Measurements from ENCODE around the gene HS6ST1.

Gene HS6ST1, protein sequence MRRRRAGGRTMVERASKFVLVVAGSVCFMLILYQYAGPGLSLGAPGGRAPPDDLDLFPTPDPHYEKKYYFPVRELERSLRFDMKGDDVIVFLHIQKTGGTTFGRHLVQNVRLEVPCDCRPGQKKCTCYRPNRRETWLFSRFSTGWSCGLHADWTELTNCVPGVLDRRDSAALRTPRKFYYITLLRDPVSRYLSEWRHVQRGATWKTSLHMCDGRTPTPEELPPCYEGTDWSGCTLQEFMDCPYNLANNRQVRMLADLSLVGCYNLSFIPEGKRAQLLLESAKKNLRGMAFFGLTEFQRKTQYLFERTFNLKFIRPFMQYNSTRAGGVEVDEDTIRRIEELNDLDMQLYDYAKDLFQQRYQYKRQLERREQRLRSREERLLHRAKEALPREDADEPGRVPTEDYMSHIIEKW

DNA sequence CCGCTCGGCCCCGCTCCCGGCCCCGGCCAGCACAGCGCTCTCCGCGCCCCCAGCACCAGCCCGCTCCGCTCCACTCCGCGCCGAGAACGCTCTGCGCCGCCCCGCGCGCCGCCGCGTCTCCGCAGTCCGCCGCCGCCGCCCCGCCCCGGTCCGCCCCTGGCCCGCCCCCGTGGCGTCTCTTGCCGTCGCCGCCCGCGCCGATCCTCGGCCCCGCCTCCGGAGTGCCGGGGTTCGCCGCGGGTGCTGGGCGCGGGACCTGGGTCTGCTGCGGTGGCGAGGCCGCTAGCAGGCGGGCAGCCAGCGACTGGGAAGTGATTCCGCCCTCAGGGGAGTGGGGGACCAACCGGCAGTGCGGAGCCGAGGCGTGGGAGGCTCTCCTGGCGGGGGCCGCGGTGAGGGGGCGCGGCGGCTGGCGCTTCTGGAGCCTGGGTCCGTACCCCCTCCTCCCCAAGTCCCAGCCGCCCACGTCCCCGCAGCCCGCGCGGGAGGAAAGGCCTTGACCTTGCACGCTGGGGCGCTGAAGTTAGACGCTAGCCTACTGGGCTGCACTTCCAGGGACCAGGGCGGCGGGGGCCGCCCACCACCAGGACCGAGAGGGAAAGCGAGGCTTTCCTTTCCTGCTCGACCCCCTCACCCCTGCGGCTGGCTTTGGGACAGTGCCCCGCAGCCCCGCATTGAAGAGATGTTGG is at the start of gene HS6ST1:
Gene HS6ST1, minus strand, starts transcription at position 93 of the 689 bp plus-strand sequence. CDS start 305 bp downstream, outside the sequence.
- peak; percentile 20 for DNase-seq

DNA sequence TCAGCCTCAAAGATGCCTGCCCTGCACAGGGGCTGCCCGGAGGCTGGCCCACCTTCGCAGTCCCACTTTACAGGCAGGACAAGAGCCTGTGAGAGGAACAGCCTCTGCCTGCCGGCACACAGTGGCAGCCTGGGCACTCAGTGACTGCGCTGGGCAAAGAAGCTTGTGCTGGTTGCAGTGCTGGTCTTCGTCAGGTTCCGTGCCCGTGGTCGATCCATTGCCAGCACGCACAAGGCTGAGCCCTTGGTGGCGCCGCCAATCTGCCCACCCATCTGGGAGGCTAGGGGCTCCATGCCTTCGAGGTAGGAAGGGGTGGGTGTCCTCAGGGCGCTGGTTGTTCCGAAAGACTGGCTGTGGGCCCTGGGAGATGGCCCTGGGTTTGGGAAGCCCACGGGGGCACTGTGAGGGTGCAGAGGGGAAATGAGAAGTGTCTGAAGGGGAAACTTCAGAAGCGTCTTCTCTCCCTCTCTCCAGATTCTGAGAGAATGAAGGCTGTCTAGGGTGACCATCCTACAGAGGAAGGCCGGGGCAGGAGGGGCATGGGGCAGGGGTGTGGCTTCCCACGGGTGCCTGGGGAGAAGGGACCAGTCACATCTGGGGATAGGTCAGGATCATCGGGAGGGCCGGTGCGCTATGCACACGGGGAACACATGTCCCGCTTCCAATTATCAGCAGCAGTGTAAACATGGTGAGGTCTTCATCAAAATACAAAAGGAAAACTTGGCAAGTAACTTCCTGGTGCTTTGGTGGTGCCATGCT is 49.1 kb upstream of the HS6ST1 start:
- DNase-seq, result no peak

DNA sequence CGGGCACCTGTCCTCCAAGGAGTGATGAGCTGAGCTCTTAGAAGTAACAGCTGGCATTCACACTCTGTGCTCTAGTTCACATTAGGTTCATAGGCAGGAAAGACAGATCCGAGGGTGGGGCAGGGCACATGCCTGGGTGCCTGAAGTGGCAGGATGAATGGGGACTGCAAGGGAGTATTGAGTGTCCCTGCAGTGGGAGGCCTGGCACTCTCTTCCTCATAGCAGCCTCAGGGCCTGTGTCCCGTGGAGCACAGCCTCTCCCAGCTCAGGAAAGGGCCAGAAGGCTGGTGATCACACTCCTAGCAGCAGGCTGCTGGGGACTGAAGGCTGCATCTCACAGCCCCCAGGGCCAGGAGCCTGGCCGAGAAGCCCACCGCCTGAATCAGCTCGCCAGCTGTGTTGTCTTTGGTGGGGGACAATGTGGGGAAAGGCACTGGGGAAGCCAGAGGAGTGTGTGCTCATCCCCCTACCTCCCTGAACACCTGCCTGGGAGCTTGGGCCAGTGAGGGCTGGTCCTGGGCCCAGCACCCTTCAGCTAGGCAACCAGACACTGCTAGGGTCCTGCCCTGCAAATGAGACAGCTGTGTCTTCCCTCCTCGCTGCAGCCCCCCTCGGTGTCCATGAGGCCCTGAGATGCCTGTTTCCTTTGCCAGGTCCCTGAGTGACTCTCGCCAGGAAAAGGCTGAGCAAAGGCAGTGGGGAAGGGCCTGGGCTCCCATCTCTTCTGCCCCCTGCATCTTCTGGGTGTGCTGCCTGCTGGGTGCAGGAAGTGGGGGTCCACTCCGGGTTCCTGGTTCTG is 48.2 kb upstream of the HS6ST1 start:
- peak; percentile 76 for DNase-seq

DNA sequence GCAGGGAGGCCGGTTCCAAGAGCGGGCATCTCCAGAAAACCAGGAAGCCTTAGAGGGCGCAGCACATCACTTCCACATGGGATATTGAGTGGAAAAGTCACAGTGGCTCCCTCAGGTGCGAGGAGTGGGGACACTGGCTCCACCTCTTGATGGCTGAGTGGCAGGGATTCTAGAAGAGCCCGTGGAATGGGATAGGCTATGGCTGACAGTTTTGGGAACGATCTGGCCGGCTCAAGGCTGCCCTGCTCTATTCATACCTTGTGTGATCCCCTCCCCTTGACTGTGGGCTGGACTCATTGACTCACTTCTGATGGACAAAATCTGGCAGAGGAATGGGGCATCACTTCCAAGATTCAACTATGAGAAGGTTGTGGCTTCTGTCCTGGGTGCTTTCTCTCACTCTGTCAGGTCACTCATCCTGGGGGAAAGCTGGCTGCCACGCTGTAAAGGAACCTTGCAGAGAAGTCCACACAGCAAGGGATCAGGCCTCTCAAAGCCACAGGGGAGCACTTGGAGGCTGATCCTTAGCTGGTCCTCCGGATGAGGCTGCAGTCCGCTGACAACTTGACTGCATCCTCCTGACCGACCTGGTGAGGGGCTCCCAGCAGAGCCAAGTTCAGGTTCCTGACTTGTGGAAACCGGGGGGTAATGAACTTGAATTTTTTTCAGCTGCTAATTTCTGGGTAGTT is 46.7 kb upstream of the HS6ST1 start:
- DNase-seq, result no peak

DNA sequence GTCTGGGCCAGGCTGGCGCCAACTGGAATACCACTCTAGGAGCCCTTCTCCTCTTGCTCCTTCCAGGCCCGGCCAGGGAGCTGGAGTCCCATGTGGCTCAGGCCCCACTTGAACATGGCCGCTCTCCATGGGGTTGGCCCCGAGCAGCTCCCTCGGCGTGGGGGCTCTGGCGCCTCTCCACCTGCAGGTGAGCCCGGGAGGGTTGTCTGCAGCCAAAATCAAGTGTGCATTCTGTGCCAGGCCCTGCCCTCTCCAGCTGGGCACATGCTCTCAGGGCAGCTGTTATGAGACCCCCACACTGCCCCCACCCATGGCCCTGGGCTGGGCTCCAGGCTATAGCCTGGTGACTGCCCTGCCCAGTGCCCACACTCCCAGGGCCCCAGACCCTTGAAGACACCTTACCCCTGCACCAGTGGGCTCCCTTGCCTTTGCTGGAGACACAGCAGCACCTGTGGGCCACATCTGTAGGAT is 45.8 kb upstream of the HS6ST1 start:
- DNase-seq, result no peak

DNA sequence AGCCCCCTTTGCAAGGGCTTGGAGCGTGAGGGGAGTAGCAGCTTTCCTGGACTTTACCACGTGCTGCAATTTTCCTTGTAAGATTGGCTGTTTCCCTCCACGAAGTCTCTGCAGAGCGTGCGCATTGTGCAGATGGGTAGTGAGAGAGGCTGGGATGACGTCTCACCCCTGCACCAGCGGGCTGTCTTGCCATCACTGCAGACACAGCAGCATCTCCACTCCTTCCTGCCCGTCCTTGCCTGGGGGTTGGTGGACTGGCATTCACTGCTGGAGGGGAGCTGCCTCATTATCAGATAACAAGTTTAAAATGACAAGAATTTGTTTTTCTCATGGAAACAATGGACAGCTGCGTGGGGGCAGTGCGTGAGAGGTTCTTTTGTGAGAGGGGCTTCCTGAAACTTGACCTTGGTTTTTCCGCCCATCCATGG is 45.3 kb upstream of the HS6ST1 start:
- DNase-seq, result no peak

DNA sequence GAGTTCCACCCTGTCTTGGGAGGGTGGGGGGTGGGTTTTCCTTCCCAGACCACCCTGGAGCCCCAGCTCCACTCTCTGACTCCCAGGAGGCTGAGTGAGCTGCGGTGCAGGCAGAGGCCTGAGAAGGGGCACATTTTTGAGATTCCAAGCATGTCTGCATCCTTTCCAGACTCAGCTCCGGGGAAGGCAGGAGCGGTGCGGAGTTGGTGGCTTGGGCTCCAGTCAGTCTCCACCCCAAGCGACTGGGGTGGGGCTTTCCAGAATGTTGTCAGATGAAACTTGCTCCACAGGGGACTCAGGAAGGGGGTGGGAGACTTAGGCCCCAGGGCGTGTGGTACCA is 44.2 kb upstream of the HS6ST1 start:
- no peak for DNase-seq

DNA sequence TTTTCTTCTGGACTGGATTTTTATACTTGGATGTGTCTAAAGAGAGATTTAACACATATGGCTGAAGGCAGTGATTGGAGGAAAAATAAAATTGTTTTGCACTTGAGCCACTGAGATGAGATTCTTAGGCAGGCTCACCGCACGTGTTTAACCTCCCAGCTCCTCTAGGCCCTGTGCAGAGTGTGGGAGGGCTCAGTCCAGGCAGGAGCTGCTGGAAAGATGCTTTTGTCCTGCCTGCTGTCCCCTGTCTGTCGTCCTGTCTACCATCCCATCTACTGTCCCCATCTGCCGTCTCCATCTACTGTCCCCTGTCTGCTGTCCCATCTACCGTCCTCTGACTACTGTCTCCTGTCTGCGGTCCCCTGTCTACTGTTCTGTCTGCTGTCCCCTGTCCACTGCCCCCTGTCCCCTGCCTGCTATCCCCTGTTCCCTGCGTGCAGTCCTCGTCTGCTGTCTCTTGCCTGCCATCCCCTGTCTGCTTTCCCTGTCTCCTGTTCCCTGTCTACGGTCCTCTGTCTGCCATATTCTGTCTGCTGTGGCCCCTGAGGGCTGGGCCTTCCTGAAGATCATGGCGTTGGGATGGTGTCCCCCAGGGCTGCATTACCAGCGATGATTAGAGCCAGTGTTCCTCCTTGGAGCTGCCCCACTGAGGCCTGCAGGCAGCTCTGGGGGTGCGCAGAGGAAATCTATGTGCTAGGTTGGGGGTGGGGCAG is 43.7 kb upstream of the HS6ST1 start:
- no peak for DNase-seq

DNA sequence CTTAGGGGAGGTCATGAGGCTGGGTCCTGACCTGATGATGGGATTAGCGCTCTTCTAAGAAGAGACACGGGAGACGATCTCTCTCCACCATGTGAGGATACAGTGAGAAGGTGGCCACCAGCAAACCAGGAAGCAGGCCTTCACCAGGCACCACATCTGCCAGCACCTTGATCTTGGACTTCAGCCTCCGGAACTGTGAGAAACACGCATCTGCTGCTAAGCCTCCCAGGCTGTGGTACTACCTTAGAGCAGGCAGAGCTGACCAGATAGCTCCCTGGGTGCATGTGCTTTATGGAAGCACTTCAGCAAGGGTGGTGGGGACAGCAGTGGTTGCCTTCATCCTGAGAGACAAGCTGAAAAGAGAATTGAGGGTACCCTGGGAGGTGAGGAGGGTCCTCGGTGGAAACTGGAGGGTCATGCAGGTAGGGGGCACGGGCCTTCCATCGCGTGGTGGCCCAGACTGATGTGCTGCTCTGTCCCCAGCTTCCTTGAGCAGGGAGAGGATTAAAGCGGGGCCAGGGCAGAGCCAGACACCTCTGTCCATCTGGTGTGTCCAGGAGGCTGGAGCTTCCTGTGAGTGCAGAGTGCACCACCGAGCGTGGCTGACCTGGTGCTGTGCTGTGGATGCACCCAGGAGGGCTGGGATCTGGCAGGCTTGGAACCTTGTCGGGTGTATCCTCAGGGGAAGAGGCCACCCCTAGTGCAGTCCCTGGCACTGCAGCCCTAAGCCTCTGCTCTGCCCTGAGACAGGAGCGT is 42.9 kb upstream of the HS6ST1 start:
- no peak for DNase-seq

DNA sequence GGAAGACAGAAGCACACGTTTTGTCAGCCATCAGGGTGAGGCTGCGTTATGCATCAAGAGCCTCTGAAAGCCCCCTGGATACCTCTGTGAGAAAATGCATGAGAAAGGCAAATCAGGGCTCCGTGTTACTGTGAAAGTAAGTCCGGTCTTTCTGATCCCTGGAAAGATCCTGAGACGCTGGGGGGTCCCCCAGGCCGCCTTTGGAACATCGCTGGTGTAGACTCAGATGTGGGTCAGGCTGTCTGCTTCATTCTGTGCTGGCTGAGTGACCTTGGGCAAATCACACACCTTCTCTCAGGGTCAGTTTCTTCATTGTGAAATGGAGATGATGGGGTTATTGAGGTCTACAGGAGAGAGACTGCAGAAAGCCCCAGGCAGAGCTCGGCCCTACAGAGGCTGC is 42.0 kb upstream of the HS6ST1 start:
- DNase-seq, result no peak

DNA sequence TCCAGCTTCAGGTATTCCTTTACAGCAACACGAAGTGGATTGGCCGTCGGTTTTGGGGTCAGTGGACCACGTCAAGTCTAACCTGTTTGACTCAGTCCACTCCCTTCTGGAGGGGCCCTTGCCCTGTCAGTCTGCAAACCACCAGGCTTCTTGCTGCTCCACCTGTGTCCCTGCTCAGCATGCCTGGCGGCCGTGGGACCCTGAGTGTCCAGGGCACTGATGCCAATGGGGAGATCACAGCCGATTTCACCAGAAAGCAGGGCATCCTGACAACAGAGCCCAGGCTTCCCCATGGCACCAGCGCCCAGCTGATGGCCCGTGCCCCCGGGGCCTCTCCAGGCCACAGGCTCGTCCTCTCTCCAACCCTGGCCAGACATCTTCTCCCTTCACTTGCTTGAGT is 41.2 kb upstream of the HS6ST1 start:
- DNase-seq, result no peak

DNA sequence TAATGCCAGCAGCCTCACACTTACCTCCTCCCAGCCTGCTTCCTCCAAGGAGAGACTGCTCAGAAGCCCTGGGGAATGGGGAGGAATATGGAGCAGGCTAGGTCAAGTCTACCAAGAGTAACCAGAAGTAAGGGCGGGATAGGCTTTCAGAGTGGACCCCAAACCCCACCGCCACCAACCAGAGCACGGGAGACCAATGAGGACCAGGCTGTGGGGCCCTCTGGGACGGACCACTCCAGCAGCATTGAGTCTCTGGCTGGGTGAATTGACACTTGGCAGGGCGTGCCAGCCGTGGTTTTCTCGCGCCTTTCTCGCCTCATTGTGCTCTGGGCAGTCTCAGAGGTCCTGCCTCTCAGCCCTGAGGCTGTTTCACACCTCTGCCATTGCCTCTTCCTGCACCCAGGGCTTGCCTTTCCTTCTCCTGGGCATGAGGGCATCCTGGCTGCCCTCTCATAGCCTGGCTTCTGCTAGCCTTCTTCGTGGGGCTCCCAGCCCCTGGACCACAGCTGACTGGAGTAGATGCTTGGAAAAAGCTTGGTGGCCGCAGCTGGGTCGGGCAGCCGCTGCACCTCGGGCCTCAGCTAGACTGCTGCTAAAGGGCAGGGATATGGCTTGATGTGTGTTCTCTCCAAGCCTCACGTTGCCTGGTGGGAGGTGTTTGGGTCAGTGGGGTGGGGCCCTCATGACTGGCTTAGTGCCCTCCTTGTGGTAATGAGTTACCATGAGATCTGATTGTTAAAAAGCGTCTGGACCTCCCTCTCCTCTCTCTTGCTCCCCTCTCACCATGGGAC is 40.5 kb upstream of the HS6ST1 start:
- no peak for DNase-seq

DNA sequence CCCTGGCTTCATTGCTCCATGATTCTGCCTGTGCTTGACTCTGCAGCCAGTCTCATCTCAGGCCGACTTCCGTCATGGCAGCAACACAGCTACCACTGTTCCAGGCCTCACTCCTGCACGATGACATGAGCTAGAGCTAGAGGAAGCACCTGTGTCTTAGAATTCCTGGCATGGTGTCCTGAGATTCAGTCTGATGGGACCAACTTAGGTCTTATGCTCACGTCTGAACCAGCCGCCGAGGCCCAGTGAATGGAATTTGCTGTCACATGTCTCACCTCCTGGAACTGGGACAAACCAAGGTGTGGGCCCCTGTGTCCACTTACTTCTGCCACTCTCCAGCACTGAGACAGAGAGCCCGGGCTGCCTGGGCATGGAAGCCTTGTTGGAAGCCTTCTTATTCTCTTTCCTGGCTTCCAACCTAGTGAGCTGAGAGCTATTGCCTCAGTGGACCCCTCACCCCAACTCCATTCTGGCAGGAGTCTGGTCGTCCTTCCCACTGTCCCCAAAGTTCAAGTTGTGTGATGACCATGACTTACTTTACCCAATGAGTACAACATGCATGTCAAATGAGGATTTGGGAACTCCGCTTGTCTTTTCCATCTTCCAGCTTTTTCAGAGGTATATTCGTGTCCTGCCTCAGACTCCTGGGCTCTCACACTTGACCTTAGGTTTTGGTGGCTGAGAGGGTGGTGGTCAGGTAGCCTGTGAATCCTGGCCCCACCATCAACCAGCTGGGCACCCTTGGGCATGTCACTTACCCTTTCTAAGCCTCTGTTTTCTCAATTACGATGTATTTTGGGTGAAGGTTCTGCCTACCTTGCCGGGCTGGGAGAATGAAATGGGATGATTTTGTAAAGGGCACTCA is 39.1 kb upstream of the HS6ST1 start:
- DNase-seq, result no peak

DNA sequence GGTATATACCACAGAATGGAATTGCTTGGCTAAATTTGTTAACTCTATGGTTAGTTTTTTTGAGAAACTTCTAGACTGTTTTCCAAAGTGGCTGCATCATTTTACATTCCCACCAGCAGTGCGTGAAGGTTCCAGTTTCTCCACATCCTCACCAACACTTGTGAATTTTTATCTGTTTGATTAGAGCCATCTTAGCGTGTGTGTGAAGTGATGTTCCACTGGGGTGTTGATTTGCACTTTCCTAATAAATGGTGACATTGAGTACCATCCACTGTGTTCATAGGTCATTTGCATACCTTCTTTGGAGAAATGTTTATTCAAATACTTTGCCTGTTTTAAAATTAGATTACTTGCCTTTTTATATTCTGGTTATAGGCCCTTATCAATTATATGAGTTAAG is 37.5 kb upstream of the HS6ST1 start:
- no peak for DNase-seq

DNA sequence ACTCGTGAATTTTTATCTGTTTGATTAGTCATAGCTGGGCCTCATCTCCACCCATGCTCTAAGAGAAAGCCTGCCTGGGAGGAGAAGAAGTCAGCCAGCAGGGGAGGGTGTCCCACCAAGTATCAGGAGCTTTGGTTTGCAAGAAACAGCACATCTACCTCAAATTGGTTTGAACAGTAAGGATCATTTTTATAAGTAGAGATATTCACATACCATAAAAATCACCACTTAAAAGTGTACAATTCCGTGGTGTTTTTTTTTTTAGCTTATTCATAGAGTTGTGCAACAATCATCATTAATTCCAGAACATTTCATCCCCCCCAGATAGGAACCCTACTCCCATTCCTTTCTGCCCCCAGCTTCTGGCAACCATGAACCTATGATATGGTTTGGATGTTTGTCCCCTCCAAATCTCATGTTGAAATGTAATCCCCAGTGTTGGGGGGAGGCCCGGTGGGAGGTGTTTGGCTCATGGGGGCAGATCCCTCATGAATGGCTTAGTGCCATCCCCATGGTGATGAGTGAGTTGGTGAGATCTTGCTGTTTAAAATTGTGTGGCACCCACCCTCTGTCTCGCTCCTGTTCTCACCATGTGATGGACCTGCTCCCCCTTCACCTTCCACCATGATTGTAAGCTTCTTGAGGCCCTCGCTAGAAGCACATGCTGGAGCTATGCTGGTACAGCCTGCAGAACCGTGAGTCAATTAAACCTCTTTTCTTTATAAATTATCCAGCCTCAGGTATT is 36.2 kb upstream of the HS6ST1 start:
- DNase-seq, result no peak

DNA sequence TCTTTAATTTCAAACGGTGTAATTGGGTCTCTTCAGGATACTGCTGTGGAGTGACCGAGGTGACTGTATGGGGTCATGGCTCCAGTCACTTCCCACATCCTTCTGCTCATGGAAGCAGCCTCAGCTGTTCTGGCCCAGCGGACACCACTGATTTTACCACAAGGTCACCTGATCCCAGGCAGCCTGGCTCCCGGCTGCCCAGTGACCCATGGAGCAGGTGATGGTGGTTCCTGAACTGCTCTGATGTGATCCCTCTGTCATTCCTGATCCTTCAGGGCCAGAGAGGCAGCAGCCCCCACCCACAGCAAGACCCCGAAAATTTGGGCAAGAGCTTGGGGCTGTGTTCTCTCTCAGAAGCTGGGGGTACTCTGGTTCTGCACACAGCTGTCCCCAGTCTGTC is 35.5 kb upstream of the HS6ST1 start:
- no peak for DNase-seq

DNA sequence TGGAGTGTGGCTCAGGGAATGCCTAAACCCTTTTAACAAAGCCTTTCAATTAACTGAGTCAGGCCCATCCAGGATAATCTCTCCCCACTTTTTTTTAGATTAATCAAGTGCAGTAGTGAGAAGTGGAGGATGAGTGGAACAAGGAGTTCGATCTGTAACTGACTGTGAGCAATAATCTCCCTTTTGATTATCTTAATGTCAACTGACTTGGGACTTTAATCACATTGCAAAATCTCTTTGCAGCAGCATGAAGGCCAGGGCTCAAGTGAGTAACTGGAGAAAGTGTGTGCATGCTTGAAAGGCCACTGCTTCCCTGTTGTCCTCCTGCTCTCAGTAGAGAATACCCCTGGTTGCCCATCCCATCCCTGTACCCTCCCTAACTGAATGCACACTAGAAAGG is 32.1 kb upstream of the HS6ST1 start:
- no peak for DNase-seq

DNA sequence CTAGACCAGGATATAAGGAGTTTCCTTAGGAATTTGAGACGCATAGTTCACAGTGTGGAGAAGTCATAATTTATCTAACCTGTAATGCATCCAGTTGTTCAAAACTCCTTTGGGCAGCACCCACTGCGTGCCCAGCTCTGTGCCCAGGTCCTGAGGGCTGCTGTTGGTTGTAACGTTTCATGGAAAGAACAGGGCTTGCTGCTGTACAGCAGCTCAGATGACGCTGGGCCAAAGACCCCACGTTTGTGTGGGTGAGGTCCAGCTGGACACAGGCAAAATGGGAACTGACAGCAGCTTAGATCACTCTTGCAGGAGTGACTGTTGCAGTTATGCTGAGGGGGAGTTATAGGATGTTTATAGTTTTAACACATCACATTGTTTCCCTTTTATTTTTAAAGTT is 30.0 kb upstream of the HS6ST1 start:
- DNase-seq, result no peak
